ENCODE results near the gene CRIP1.

DNA sequence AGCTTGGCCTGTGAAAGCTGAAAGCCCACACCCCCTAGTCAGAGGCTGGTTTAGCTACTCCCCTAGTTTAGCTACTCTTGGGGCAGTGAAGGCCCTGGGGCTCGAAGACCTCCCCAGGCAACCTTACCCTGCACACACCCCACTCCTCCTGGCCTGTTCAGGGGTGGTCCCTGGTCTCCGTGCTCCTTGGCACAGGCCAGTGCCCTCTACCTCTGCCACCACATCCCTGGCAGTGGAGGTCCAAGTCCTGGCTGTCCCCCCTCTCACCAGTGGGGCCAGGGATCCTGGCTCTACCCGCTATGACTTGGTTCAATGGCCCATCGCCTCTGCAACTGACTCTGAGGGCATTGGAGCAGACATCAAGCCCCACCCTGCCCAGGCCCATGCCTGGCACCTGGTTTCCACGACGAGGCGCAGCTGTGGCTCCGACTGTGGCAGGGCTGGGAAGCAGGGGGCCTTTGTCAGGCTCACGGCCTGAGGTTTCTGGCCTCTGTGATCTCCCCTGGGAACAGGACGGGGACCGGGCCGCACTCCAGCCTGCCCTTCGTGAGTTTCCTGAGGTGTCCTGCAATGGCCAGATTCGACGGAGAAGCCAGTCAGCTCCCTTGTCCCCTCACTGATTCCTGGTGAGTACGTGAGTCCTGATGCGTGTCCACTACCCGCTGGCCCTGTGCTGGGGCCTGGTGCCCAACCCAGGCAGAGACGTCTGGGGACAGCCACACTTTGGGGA lies 45.4 kb downstream of the CRIP1 start:
- TF ChIP-seq ZNF274 (IDR thresholded peaks at IDR 0.05; ENCODE audit: low read depth, low read length) (no peak), SUZ12 (IDR thresholded peaks at IDR 0.05; ENCODE audit: extremely low read depth, insufficient read depth, insufficient read length) (no peak)

Data from NT2/D1 (cell line).